Ovary (tissue), 3 donors: Measurements from ENCODE around the gene MARCOL.

ENCODE experiments used
- CTCF ChIP-seq, 3 donors: fragments of 450-650 bp in 2 of 3; fragments of 200-600 bp in 1 of 3; IDR thresholded peaks; one replicate each; pipeline versions ENCODE4 v1.5.1 to v1.8.0; 2016 to 2022; ENCODE audit warnings: antibody characterized with exemption in 3 of 3, mild to moderate bottlenecking in 1 of 3
- EP300 ChIP-seq: sonication (generic); formaldehyde crosslinking; IDR thresholded peaks from one replicate; pipeline ENCODE4 v1.6.1; 2017; ENCODE audit warnings: antibody characterized with exemption
- POLR2A ChIP-seq: fragments of 450-650 bp; IDR thresholded peaks from one replicate; pipeline ENCODE4 v1.6.1; 2017; ENCODE audit warnings: antibody characterized with exemption, mild to moderate bottlenecking, moderate library complexity
- donor health status: DM: no; HTN: no; CAD: no.

GRCh38 chr5:148248894-148249293 is 10.6 kb downstream of the MARCOL start:
- no peak for TF ChIP-seq CTCF (IDR thresholded peaks at IDR 0.05)
- no peak for TF ChIP-seq POLR2A
- TF ChIP-seq EP300, result no peak
